ENCODE results near the gene CDK18. TPM values are rescaled to one million over a fixed set of nuclear protein-coding genes. Genes with fewer than 3 reads are reported as not detected.

Gene CDK18
- total and polyA plus RNA-seq, 2 donors: 1.8 to 5.4 TPM

- H3K4me1 ChIP-seq (ENCODE audit: control insufficient read depth in 2 of 2, insufficient read depth in 2 of 2, low read length in 2 of 2): peaks cover 0 to 8% of the 10 kb centered on the region in 2 donors
- peaks cover 0 to 4% of the 10 kb centered on the region in 2 donors for H3K9me3 ChIP-seq (ENCODE audit: control insufficient read depth in 2 of 2, insufficient read depth in 1 of 2, low read length in 1 of 2)
- H3K27ac ChIP-seq (ENCODE audit: low read depth in 1 of 2, low read length in 1 of 2): no peak overlapping the region
- H3K27me3 ChIP-seq (ENCODE audit: control insufficient read depth in 2 of 2, insufficient read depth in 1 of 2, low read length in 1 of 2): peaks cover 0 to 78% of the 10 kb centered on the region in 2 donors
- 92% methylated on average over 22 of the region's 22 CpGs for WGBS
- H3K36me3 ChIP-seq (ENCODE audit: control insufficient read depth in 2 of 2, insufficient read depth in 2 of 2, low read length in 1 of 2): no peaks in the 10 kb centered on the region
- no peak overlapping the region for H3K4me3 ChIP-seq (ENCODE audit: low read length in 2 of 2)
- no peak for DNase-seq (ENCODE audit: low read depth in 6 of 9, low spot score in 9 of 9)
Measured at GRCh38 chr1:205576805-205577761, 72.6 kb downstream of the CDK18 start.

- DNase-seq (ENCODE audit: low read depth in 6 of 9, low spot score in 9 of 9): no peak
- Histone ChIP-seq H3K4me3 (ENCODE audit: low read length in 2 of 2) (no peak overlapping the region), H3K27me3 (ENCODE audit: control insufficient read depth in 2 of 2, insufficient read depth in 1 of 2, low read length in 1 of 2) (peaks cover 0 to 69% of the 10 kb centered on the region in 2 donors), H3K27ac (ENCODE audit: low read depth in 1 of 2, low read length in 1 of 2) (no peak overlapping the region), H3K4me1 (ENCODE audit: control insufficient read depth in 2 of 2, insufficient read depth in 2 of 2, low read length in 2 of 2) (peaks cover 0 to 17% of the 10 kb centered on the region in 2 donors), H3K9me3 (ENCODE audit: control insufficient read depth in 2 of 2, insufficient read depth in 1 of 2, low read length in 1 of 2) (peaks cover 0 to 4% of the 10 kb centered on the region in 2 donors), H3K36me3 (ENCODE audit: control insufficient read depth in 2 of 2, insufficient read depth in 2 of 2, low read length in 1 of 2) (no peaks in the 10 kb centered on the region)
- 93% methylated on average over 13 of the region's 13 CpGs for WGBS
Measured at GRCh38 chr1:205577874-205578658, 73.6 kb downstream of the CDK18 start.

- H3K27ac ChIP-seq (ENCODE audit: low read depth in 1 of 2, low read length in 1 of 2): no peak overlapping the region
- DNase-seq (ENCODE audit: low read depth in 6 of 9, low spot score in 9 of 9): no peak
- peaks cover 0 to 65% of the 10 kb centered on the region in 2 donors for H3K27me3 ChIP-seq (ENCODE audit: control insufficient read depth in 2 of 2, insufficient read depth in 1 of 2, low read length in 1 of 2)
- peaks cover 0 to 19% of the 10 kb centered on the region in 2 donors for H3K4me1 ChIP-seq (ENCODE audit: control insufficient read depth in 2 of 2, insufficient read depth in 2 of 2, low read length in 2 of 2)
- 72% methylated on average over 9 of the region's 9 CpGs for WGBS
- no peak overlapping the region for H3K4me3 ChIP-seq (ENCODE audit: low read length in 2 of 2)
- peaks cover 0 to 4% of the 10 kb centered on the region in 2 donors for H3K9me3 ChIP-seq (ENCODE audit: control insufficient read depth in 2 of 2, insufficient read depth in 1 of 2, low read length in 1 of 2)
- H3K36me3 ChIP-seq (ENCODE audit: control insufficient read depth in 2 of 2, insufficient read depth in 2 of 2, low read length in 1 of 2): no peaks in the 10 kb centered on the region
Measured at GRCh38 chr1:205578780-205579571, 74.5 kb downstream of the CDK18 start.

GRCh38 chr1:205579711-205580110, 75.2 kb downstream of the CDK18 start:
- Histone ChIP-seq H3K4me3 (ENCODE audit: low read length in 2 of 2) (no peak overlapping the region), H3K27ac (ENCODE audit: low read depth in 1 of 2, low read length in 1 of 2) (no peak overlapping the region), H3K27me3 (ENCODE audit: control insufficient read depth in 2 of 2, insufficient read depth in 1 of 2, low read length in 1 of 2) (peaks cover 0 to 59% of the 10 kb centered on the region in 2 donors), H3K4me1 (ENCODE audit: control insufficient read depth in 2 of 2, insufficient read depth in 2 of 2, low read length in 2 of 2) (peaks cover 0 to 19% of the 10 kb centered on the region in 2 donors), H3K9me3 (ENCODE audit: control insufficient read depth in 2 of 2, insufficient read depth in 1 of 2, low read length in 1 of 2) (peaks cover 0 to 4% of the 10 kb centered on the region in 2 donors), H3K36me3 (ENCODE audit: control insufficient read depth in 2 of 2, insufficient read depth in 2 of 2, low read length in 1 of 2) (no peaks in the 10 kb centered on the region)
- WGBS: 96% methylated on average over 12 of the region's 12 CpGs
- DNase-seq (ENCODE audit: low read depth in 6 of 9, low spot score in 9 of 9): no peak

GRCh38 chr1:205580140-205580922, 75.9 kb downstream of the CDK18 start:
- DNase-seq (ENCODE audit: low read depth in 6 of 9, low spot score in 9 of 9): no peak
- no peak overlapping the region for H3K27ac ChIP-seq (ENCODE audit: low read depth in 1 of 2, low read length in 1 of 2)
- H3K4me1 ChIP-seq (ENCODE audit: control insufficient read depth in 2 of 2, insufficient read depth in 2 of 2, low read length in 2 of 2): peaks cover 0 to 19% of the 10 kb centered on the region in 2 donors
- no peak overlapping the region for H3K4me3 ChIP-seq (ENCODE audit: low read length in 2 of 2)
- no peaks in the 10 kb centered on the region for H3K36me3 ChIP-seq (ENCODE audit: control insufficient read depth in 2 of 2, insufficient read depth in 2 of 2, low read length in 1 of 2)
- 89% methylated on average over 15 of the region's 15 CpGs for WGBS
- peaks cover 0 to 4% of the 10 kb centered on the region in 2 donors for H3K9me3 ChIP-seq (ENCODE audit: control insufficient read depth in 2 of 2, insufficient read depth in 1 of 2, low read length in 1 of 2)
- H3K27me3 ChIP-seq (ENCODE audit: control insufficient read depth in 2 of 2, insufficient read depth in 1 of 2, low read length in 1 of 2): peaks cover 0 to 53% of the 10 kb centered on the region in 2 donors

- Histone ChIP-seq H3K36me3 (ENCODE audit: control insufficient read depth in 2 of 2, insufficient read depth in 2 of 2, low read length in 1 of 2) (no peaks in the 10 kb centered on the region), H3K27me3 (ENCODE audit: control insufficient read depth in 2 of 2, insufficient read depth in 1 of 2, low read length in 1 of 2) (peaks cover 0 to 48% of the 10 kb centered on the region in 2 donors), H3K27ac (ENCODE audit: low read depth in 1 of 2, low read length in 1 of 2) (no peak overlapping the region), H3K4me3 (ENCODE audit: low read length in 2 of 2) (no peak overlapping the region), H3K9me3 (ENCODE audit: control insufficient read depth in 2 of 2, insufficient read depth in 1 of 2, low read length in 1 of 2) (peaks cover 0 to 4% of the 10 kb centered on the region in 2 donors), H3K4me1 (ENCODE audit: control insufficient read depth in 2 of 2, insufficient read depth in 2 of 2, low read length in 2 of 2) (peaks cover 0 to 19% of the 10 kb centered on the region in 2 donors)
- 92% methylated on average over 3 of the region's 3 CpGs for WGBS
- DNase-seq (ENCODE audit: low read depth in 6 of 9, low spot score in 9 of 9): no peak
Measured at GRCh38 chr1:205580923-205581180, 76.4 kb downstream of the CDK18 start.

GRCh38 chr1:205581321-205581980, 77.0 kb downstream of the CDK18 start:
- Histone ChIP-seq H3K4me3 (ENCODE audit: low read length in 2 of 2) (no peak overlapping the region), H3K36me3 (ENCODE audit: control insufficient read depth in 2 of 2, insufficient read depth in 2 of 2, low read length in 1 of 2) (no peaks in the 10 kb centered on the region), H3K9me3 (ENCODE audit: control insufficient read depth in 2 of 2, insufficient read depth in 1 of 2, low read length in 1 of 2) (peaks cover 0 to 4% of the 10 kb centered on the region in 2 donors), H3K27ac (ENCODE audit: low read depth in 1 of 2, low read length in 1 of 2) (no peak overlapping the region), H3K4me1 (ENCODE audit: control insufficient read depth in 2 of 2, insufficient read depth in 2 of 2, low read length in 2 of 2) (peaks cover 0 to 15% of the 10 kb centered on the region in 2 donors), H3K27me3 (ENCODE audit: control insufficient read depth in 2 of 2, insufficient read depth in 1 of 2, low read length in 1 of 2) (peaks cover 0 to 43% of the 10 kb centered on the region in 2 donors)
- no peak for DNase-seq (ENCODE audit: low read depth in 6 of 9, low spot score in 9 of 9)
- 91% methylated on average over 9 of the region's 9 CpGs for WGBS

- H3K4me3 ChIP-seq (ENCODE audit: low read length in 2 of 2): no peak overlapping the region
- H3K9me3 ChIP-seq (ENCODE audit: control insufficient read depth in 2 of 2, insufficient read depth in 1 of 2, low read length in 1 of 2): peaks cover 0 to 4% of the 10 kb centered on the region in 2 donors
- peaks cover 0 to 37% of the 10 kb centered on the region in 2 donors for H3K27me3 ChIP-seq (ENCODE audit: control insufficient read depth in 2 of 2, insufficient read depth in 1 of 2, low read length in 1 of 2)
- H3K36me3 ChIP-seq (ENCODE audit: control insufficient read depth in 2 of 2, insufficient read depth in 2 of 2, low read length in 1 of 2): no peaks in the 10 kb centered on the region
- peaks cover 0 to 15% of the 10 kb centered on the region in 2 donors for H3K4me1 ChIP-seq (ENCODE audit: control insufficient read depth in 2 of 2, insufficient read depth in 2 of 2, low read length in 2 of 2)
- no peak for DNase-seq (ENCODE audit: low read depth in 6 of 9, low spot score in 9 of 9)
- H3K27ac ChIP-seq (ENCODE audit: low read depth in 1 of 2, low read length in 1 of 2): no peak overlapping the region
- WGBS: 67% methylated on average over 11 of the region's 11 CpGs
Measured at GRCh38 chr1:205582046-205582445, 77.6 kb downstream of the CDK18 start.

Data from thymus (tissue), 11 donors.